SK-N-MC (cell line): Measurements from ENCODE around the gene CHST12.
"Not testable (repeated sequence)": the region's sequence is repeated elsewhere in the genome, so short reads cannot be mapped to it uniquely, and the experiment has no call there.

ENCODE experiments used
- DNase-seq: peaks from one replicate; pipeline ENCODE4 v3.0.0-alpha.2; 2011; ENCODE audit warnings: low read depth, low spot score
- H3K27ac ChIP-seq: fragments of 200-600 bp; sonication (generic); 2 replicates; pipeline ENCODE4 v1.5.1; 2016; ENCODE audit warnings: mixed run types
- H3K36me3 ChIP-seq: fragments of 200-600 bp; sonication (generic); 2 replicates; pipeline ENCODE4 v1.6.1; 2017; ENCODE audit warnings: antibody characterized with exemption, low read length, mixed read lengths; ENCODE audit not compliant: insufficient read depth
- H3K4me3 ChIP-seq: fragments of 200-600 bp; sonication (generic); 2 replicates; pipeline ENCODE4 v1.5.1; 2016
- H3K9ac ChIP-seq: fragments of 200-600 bp; sonication (generic); 2 replicates; pipeline ENCODE4 v1.8.0; 2017; ENCODE audit warnings: mixed run types, mixed read lengths; ENCODE audit not compliant: insufficient read length
- H3K9me3 ChIP-seq: fragments of 200-600 bp; sonication (generic); 2 replicates; pipeline ENCODE4 v1.6.1; 2017; ENCODE audit warnings: low read depth, mild to moderate bottlenecking, antibody characterized with exemption, low read length, moderate library complexity, mixed read lengths
- EZH2 ChIP-seq: fragments of 200-600 bp; sonication (generic); IDR thresholded peaks from one replicate; pipeline ENCODE4 v1.6.1; 2017; ENCODE audit warnings: antibody characterized with exemption
- FOXP2 ChIP-seq: optimal IDR thresholded peaks from 2 replicates; pipeline ENCODE3; 2011; ENCODE audit warnings: mild to moderate bottlenecking, moderate library complexity; ENCODE audit not compliant: insufficient read depth; ENCODE audit errors: extremely low read length, control extremely low read depth
- POLR2AphosphoS5 ChIP-seq: IDR thresholded peaks from 2 replicates; pipeline ENCODE4 v1.6.1; 2012; ENCODE audit warnings: mild to moderate bottlenecking, low read depth, low read length, borderline replicate concordance

CHST12 gene

DNA sequence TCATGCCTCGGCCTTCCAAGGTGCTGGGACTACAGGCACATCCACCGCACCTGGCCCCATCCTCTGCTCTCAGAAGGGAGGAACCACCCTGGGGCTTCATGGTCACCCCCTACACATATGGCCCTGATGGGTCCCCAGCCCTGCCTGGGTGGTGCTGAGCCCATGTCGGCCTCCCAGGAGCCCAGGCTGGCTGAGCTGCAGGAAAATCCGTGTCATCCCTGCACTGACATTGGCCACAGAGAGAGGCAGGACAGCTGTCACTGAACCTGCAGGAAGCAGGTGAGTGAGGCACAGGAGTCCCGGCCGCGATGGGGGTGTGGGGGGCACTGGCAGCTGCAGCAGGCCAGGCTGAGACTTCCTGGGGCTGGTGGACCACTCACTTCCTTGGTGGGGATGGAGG, 64.8 kb downstream of the CHST12 start:
- DNase-seq: no peak
- Histone ChIP-seq H3K4me3 (no peak overlapping the region), H3K9ac (no peak overlapping the region), H3K36me3 (no peaks in the 10 kb centered on the region), H3K27ac (no peak overlapping the region), H3K9me3 (no peaks in the 10 kb centered on the region)
- TF ChIP-seq POLR2AphosphoS5 (no peak), FOXP2 (no peak), EZH2 (no peak)

DNA sequence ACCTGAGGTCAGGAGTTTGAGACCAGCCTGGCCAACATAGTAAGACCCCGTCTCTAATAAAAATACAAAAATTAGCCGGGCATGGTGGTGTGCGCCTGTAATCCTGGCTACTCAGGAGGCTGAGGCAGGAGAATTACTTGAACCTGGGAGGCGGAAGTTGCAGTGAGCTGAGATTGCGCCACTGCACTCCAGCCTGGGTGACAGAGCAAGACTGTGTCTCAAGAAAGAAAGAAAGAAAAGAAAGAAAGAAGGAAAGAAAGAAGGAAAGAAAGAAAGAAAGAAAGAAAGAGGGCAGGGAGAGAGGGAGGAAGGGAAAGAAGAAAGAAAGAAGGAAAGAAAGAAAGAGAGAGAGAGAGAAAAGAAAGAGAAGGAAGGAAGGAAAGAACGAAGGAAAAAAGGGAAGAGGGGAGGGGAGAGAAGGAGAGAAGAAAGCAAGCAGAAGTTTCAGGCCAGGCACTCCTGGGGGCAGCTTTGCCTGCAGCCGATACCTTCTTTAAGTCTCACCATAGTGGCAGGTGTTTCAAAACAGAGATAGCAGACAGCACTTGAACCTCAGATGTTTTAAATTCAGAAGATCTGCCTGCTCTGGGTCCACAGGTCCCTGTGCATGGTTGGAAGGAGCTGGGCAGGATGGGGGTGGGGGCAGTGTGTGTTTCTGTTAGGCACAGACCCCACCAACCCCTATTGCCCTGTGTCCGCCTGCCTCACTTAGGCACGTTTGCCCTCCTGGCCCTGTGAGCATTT, 66.2 kb downstream of the CHST12 start:
- not testable (repeated sequence) for H3K27ac ChIP-seq, H3K9me3 ChIP-seq, H3K9ac ChIP-seq, DNase-seq, H3K36me3 ChIP-seq, H3K4me3 ChIP-seq

DNA sequence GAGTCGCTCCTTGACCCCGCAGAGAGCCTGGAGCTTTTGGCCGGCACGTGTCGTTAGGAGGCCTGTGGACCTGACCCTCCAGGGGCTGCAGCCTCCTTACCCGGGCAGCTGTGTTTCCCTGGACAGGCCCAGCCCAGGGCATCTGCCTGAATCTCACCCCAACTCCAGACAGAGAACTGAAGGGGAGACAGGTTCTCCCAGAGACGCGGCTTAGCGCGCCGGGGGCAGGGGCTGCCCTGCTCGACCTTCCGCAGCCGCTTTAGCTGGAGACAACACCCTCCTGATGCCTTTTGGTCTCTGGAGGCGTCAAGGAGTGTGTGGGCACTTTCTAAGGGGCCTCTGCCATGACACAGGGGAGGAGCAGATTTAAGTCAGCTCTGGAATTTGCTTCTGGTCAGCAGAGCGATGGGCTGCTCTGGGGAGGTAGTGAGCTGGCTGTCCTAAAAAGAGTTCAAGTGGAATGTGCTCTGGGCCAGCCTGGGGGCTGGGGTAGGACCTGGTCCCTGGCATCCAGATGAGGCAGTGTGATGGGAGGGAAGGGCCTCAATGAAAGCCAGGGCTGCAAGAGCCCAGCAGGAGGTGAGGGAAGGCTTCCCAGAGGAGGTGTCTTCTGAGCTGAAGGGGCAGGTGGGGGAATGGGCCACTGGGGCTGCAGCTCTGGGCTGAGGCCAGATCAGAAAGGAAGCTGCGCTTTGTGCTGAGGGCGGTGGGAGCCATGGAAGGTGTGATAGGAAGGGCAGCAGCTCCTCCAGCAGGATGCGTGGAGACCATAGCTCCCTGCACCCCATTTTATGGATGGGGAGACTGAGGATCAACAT, 67.0 kb downstream of the CHST12 start:
- Histone ChIP-seq H3K36me3 (no peaks in the 10 kb centered on the region), H3K4me3 (no peak overlapping the region), H3K9me3 (no peaks in the 10 kb centered on the region), H3K27ac (no peak overlapping the region), H3K9ac (no peak overlapping the region)
- DNase-seq: no peak
- no peak for TF ChIP-seq EZH2
- TF ChIP-seq FOXP2: no peak
- no peak for TF ChIP-seq POLR2AphosphoS5

DNA sequence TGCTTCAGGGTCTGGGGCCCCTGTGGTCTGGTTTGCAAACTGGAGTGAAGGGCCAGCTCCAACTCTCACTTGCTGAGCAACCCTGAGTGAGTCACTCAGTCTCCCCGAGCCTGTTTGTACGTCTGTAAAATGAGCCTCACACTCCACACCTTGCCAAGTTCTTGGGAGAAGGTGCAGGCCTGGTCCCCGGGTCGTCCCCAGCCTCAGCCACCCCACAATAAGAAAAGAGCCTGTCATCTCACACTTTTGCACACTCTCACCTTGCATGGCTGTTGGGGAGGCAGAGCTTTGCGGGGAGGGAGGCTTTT, 67.6 kb downstream of the CHST12 start:
- no peaks in the 10 kb centered on the region for H3K9me3 ChIP-seq
- H3K36me3 ChIP-seq: no peaks in the 10 kb centered on the region
- DNase-seq: no peak
- TF ChIP-seq FOXP2: no peak
- TF ChIP-seq EZH2: no peak
- no peak for TF ChIP-seq POLR2AphosphoS5
- no peak overlapping the region for H3K9ac ChIP-seq
- H3K4me3 ChIP-seq: no peak overlapping the region
- H3K27ac ChIP-seq: no peak overlapping the region

DNA sequence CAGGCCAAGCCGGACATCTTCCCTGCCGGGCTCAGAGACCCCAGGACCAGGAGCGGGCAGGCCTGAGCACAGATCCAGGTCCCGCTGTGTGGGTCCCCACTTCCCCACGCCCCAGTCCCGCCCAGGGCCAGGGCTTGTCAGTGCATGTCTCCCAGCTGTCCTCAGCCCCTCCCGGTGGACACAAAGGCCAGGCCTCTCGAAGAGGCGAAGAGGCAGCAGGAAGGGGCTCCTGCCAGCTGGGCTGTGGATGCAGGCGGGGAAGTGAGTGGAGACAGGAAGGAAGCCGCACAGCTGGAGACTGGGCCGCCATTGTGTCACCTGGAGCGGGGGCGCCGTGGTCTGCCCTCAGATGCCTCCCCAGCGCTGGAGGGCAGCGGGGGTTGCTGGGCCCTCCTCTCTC, 68.0 kb downstream of the CHST12 start:
- no peaks in the 10 kb centered on the region for H3K9me3 ChIP-seq
- H3K9ac ChIP-seq: no peak overlapping the region
- H3K27ac ChIP-seq: no peak overlapping the region; the same call in 1 of the 2 replicates
- H3K36me3 ChIP-seq: no peaks in the 10 kb centered on the region
- no peak overlapping the region for H3K4me3 ChIP-seq
- TF ChIP-seq EZH2 (no peak), POLR2AphosphoS5 (no peak), FOXP2 (no peak)
- no peak for DNase-seq

DNA sequence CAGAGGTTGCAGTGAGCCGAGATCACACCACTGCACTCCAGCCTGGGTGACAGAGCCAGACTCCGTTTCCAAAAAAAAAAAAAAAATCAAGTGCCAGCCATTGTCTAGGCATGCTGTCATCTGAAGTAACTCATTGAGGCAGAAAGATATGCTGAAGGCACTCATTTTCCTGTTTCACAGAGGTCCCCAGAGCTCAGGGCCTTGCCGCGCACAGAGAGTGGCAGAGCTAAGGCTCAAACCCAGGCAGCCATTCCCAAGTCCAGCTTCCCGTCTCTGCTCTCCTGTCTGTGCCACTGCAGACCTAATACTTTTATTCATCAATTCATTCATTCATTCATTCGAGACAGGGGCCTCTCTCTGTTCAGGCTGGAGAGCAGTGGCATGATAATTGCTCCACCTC, 69.3 kb downstream of the CHST12 start:
- no peak overlapping the region for H3K27ac ChIP-seq
- H3K4me3 ChIP-seq: no peak overlapping the region
- H3K9ac ChIP-seq: no peak overlapping the region
- no peaks in the 10 kb centered on the region for H3K36me3 ChIP-seq
- no peak for DNase-seq
- H3K9me3 ChIP-seq: no peaks in the 10 kb centered on the region
- TF ChIP-seq POLR2AphosphoS5: no peak
- no peak for TF ChIP-seq FOXP2
- TF ChIP-seq EZH2: no peak

DNA sequence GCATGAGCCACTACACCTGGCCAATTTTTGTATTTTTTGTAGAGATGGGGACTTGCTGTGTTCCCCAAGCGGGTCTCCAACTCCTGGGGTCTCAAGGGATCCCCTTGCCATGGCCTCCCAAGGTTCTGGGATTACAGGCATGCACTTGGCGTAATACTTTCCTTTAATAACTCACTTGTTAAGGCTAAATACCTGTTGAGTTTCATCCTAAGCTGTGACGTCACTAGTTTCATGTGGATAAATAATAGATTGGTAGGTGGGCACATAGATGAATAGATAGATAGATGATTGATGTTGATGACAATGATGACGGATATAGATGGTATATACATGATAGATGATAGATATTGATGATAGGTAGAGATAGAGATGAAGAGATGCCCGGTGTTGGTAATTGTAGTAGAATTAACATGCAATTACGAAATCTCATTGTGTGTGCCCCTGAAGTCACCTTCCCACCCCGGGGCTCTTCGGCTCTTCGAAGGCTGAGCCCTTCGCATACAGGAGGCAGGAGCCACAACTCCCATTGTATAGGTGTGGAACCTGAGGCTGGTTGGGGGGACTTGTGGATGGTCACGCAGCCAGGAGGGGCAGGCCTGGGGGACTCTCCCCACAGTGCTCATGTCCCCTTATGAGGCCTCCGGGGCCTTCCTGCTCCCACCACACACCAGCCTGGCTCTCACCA, 70.2 kb downstream of the CHST12 start:
- Histone ChIP-seq H3K36me3 (no peaks in the 10 kb centered on the region), H3K27ac (no peak overlapping the region), H3K9ac (no peak overlapping the region), H3K4me3 (no peak overlapping the region), H3K9me3 (no peaks in the 10 kb centered on the region)
- no peak for DNase-seq
- TF ChIP-seq POLR2AphosphoS5: no peak
- TF ChIP-seq EZH2: no peak
- TF ChIP-seq FOXP2: no peak

DNA sequence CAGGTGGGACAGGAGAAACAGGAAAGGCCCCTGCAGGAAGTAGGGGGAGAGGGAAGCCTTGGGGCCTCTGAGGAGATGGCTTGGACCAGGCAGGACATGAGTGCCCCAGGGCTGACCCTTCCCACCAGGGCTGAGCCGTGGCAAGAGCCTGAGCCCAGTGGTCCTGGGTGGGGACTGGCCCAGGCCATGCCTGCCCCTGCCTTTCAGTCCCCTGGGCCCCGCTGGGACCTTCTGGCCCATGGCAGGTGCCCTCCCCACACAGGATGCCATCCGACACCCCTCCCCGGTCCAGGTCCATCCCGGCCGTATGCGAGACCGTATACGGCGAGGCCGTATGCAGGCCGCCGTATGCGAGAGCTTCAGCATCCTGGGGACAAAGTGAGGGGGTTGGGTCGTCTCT, 70.8 kb downstream of the CHST12 start:
- H3K27ac ChIP-seq: no peak overlapping the region
- H3K9me3 ChIP-seq: no peaks in the 10 kb centered on the region
- no peak overlapping the region for H3K4me3 ChIP-seq
- no peaks in the 10 kb centered on the region for H3K36me3 ChIP-seq
- H3K9ac ChIP-seq: no peak overlapping the region
- no peak for DNase-seq
- TF ChIP-seq POLR2AphosphoS5 (no peak), EZH2 (no peak), FOXP2 (no peak)
